K562 (cell line): ENCODE results near the gene CCNB1IP1. TPM values are rescaled to one million over a fixed set of nuclear protein-coding genes. Genes with fewer than 3 reads are reported as not detected.

Experiments
- ARID1B ChIP-seq: fragments of 450-650 bp; IDR thresholded peaks from 2 replicates; pipeline ENCODE4 v1.6.1; 2016; ENCODE audit warnings: antibody characterized with exemption, mild to moderate bottlenecking, inconsistent platforms
- ARID3A ChIP-seq: IDR thresholded peaks from 2 replicates; pipeline ENCODE4 v1.6.1; 2012; ENCODE audit warnings: low read depth, low read length, improper control_type of control experiment, borderline replicate concordance
- BDP1 ChIP-seq: IDR thresholded peaks from 3 replicates; pipeline ENCODE4 v1.6.1; 2011; ENCODE audit not compliant: insufficient read length, insufficient read depth
- BMI1 ChIP-seq: fragments of 150-350 bp; IDR thresholded peaks from 2 replicates; pipeline ENCODE4 v1.6.1; 2014; ENCODE audit warnings: low read length
- CC2D1A ChIP-seq: fragments of 450-650 bp; IDR thresholded peaks from 2 replicates; pipeline ENCODE4 v1.6.1; 2017; ENCODE audit warnings: mild to moderate bottlenecking
- CCNT2 ChIP-seq: IDR thresholded peaks from 2 replicates; pipeline ENCODE4 v1.6.1; 2011; ENCODE audit warnings: borderline replicate concordance, low read depth, mild to moderate bottlenecking, moderate library complexity, mixed read lengths, low read length; ENCODE audit not compliant: insufficient read length; ENCODE audit errors: extremely low read depth
- COPS2 ChIP-seq: fragments of 450-650 bp; conservative IDR thresholded peaks from 2 replicates; pipeline ENCODE4 v1.6.1; 2016; ENCODE audit warnings: mild to moderate bottlenecking, moderate library complexity
- CXXC5 ChIP-seq: fragments of 250-450 bp; sonication (Bioruptor Pico); IDR thresholded peaks from 2 replicates; pipeline ENCODE4 v1.8.0; 2022; ENCODE audit warnings: inconsistent platforms, mild to moderate bottlenecking, moderate library complexity
- KDM5B ChIP-seq: fragments of 200-600 bp; sonication (generic); IDR thresholded peaks from 2 replicates; pipeline ENCODE4 v1.6.1; 2012; ENCODE audit warnings: low read depth, mild to moderate bottlenecking, moderate library complexity, low read length, control low read depth, inconsistent platforms; ENCODE audit not compliant: insufficient replicate concordance
- MAZ ChIP-seq, 2 experiments: fragments of 450-650 bp in 1 of 2; sonication (generic) in 1 of 2; formaldehyde crosslinking; IDR thresholded peaks in 1 of 2; conservative IDR thresholded peaks in 1 of 2; 2 replicates each; pipeline versions ENCODE4 v1.4.0 to v1.5.0; 2020; ENCODE audit warnings: mild to moderate bottlenecking in 1 of 2, missing genetic modification reagents in 1 of 2
- MEF2A ChIP-seq: IDR thresholded peaks from 2 replicates; pipeline ENCODE4 v1.6.1; 2011; ENCODE audit warnings: low read depth, mild to moderate bottlenecking, low read length, moderate library complexity; ENCODE audit not compliant: control insufficient read depth
- SAP30 ChIP-seq: fragments of 200-600 bp; sonication (generic); IDR thresholded peaks from 2 replicates; pipeline ENCODE4 v1.6.1; 2012; ENCODE audit warnings: borderline replicate concordance, low read depth, mild to moderate bottlenecking, moderate library complexity, low read length, control low read depth, inconsistent platforms; ENCODE audit not compliant: insufficient read depth, poor library complexity, severe bottlenecking
- TSHZ1 ChIP-seq: fragments of 250-450 bp; sonication (Bioruptor Pico); IDR thresholded peaks from 2 replicates; pipeline ENCODE4 v1.4.0; 2020; ENCODE audit warnings: mild to moderate bottlenecking, moderate library complexity
- ZNF324 ChIP-seq: fragments of 250-450 bp; sonication (Bioruptor Pico); IDR thresholded peaks from 2 replicates; pipeline ENCODE4 v1.4.0; 2020; ENCODE audit warnings: mild to moderate bottlenecking
- polyA plus RNA-seq, 8 experiments: library from polyadenylated mRNA; depleted of rRNA in 4 of 8; stranded (reverse) in 5 of 8; unstranded in 3 of 8; fragments of >200 nt; fragmentation: Nextera tagmentation in 2 of 8; fragmentation: Illumina TruSeq in 1 of 8; extraction: Ambion mirVana in 2 of 8; extraction: Trizol in 1 of 8; gene quantifications; 2 replicates each; pipeline versions ENCODE4 v1.2.1 to v1.2.3, GENCODE V29; 2011 to 2014; ENCODE audit warnings: inconsistent platforms in 1 of 8, missing spikeins in 1 of 8
- total RNA-seq, 7 experiments: library from RNA; depleted of rRNA in 6 of 7; stranded (reverse); fragments of >200 nt in 6 of 7; fragmentation: Illumina TruSeq in 2 of 7; extraction: Trizol in 2 of 7; gene quantifications; 2 replicates each; pipeline versions ENCODE4 v1.2.1 to v1.2.3, GENCODE V29; 2011 to 2021; ENCODE audit warnings: low replicate concordance in 1 of 7
- TF ChIP-seq, protein P1 (sequence below): fragments of 450-650 bp; conservative IDR thresholded peaks from 2 replicates; pipeline ENCODE4 v1.6.1; 2016; ENCODE audit warnings: missing genetic modification characterization, low read depth, mild to moderate bottlenecking, missing compliant biosample characterization, moderate library complexity
- TF ChIP-seq, protein P2 (sequence below): fragments of 250-450 bp; sonication (Bioruptor Pico); IDR thresholded peaks from 2 replicates; pipeline ENCODE4 v1.9.0; 2021; ENCODE audit warnings: mild to moderate bottlenecking, inconsistent platforms

CCNB1IP1 gene
- total and polyA plus RNA-seq, 9 of the 15 experiments (the other 6 are each of a cell fraction or from before 2014, with no cell fraction given), result 51.8 to 152 (median 81.0) TPM

DNA sequence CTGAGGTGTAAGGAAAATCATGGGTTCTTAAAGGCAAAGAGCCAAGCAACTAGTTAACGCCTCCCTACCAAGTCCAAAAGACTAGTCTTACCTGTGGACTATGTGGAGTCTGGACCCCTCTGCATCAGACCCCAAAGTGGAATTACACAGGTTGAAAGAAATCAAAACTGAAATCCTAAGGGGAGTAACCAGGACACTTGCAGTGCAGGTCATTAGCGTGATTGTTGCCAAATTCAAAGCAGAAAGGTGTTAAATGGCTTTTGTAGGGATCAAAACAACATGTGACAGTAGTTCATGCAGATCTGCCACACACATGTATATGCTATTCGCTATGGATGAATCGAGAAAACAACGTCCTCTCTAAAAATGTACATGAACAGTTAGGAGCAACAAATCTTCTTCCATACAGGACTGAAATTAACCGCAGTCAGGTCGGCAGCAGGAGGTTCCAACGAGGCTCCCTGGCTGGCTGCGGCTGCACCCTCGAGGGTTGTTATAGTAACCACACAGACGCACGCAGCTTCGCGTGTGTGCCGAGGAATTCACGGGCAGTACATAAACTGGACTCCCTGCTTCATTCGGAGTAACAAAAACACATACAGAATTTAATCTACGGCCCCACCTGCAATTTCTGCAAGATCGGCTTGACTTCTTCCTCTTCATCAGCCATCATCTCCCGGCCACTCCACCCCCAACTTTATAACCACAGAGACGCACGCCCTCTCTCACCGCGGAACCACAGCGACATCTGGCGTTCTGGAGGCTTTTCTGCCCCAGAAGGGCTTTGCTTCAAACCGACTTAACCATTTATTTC lies 27.6 kb downstream of the CCNB1IP1 start, which contains the start of gene TTC5 (continued):
- TF ChIP-seq MEF2A (0 out of 2 replicates have a peak, but pooled peaks have one; percentile 16), TSHZ1 (CRISPR knock-in tag) (no peak), KDM5B (no peak), MAZ (CRISPR knock-in tag; conservative IDR thresholded peaks at IDR 0.05 in 1 of 2, IDR thresholded peaks at IDR 0.05 in 1 of 2) (peak in 1 of 2 experiments; percentile 41; a peak in 1 of 4 replicates), CCNT2 (no peak), ZNF324 (CRISPR knock-in tag) (no peak), CXXC5 (peak; percentile 68; the same call in 1 of the 2 replicates), ARID3A (peak; percentile 63; the same call in 1 of the 2 replicates), SAP30 (peak; percentile 81), BMI1 (no peak), COPS2 (no peak), CC2D1A (peak; percentile 93), ARID1B (peak; percentile 21; the same call in 1 of the 2 replicates), BDP1 (no peak)
- TF ChIP-seq, protein P1, sequence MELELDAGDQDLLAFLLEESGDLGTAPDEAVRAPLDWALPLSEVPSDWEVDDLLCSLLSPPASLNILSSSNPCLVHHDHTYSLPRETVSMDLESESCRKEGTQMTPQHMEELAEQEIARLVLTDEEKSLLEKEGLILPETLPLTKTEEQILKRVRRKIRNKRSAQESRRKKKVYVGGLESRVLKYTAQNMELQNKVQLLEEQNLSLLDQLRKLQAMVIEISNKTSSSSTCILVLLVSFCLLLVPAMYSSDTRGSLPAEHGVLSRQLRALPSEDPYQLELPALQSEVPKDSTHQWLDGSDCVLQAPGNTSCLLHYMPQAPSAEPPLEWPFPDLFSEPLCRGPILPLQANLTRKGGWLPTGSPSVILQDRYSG (tag), result no peak
- TF ChIP-seq, protein P2, sequence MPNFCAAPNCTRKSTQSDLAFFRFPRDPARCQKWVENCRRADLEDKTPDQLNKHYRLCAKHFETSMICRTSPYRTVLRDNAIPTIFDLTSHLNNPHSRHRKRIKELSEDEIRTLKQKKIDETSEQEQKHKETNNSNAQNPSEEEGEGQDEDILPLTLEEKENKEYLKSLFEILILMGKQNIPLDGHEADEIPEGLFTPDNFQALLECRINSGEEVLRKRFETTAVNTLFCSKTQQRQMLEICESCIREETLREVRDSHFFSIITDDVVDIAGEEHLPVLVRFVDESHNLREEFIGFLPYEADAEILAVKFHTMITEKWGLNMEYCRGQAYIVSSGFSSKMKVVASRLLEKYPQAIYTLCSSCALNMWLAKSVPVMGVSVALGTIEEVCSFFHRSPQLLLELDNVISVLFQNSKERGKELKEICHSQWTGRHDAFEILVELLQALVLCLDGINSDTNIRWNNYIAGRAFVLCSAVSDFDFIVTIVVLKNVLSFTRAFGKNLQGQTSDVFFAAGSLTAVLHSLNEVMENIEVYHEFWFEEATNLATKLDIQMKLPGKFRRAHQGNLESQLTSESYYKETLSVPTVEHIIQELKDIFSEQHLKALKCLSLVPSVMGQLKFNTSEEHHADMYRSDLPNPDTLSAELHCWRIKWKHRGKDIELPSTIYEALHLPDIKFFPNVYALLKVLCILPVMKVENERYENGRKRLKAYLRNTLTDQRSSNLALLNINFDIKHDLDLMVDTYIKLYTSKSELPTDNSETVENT (CRISPR knock-in tag), result peak; percentile 98
